ENCODE measurements around the gene PANX1. TPM values are rescaled to one million over a fixed set of nuclear protein-coding genes. Genes with fewer than 3 reads are reported as not detected.

The PANX1 gene
- total RNA-seq, 1 donor from 2014 or later, result 42.9 TPM

DNA sequence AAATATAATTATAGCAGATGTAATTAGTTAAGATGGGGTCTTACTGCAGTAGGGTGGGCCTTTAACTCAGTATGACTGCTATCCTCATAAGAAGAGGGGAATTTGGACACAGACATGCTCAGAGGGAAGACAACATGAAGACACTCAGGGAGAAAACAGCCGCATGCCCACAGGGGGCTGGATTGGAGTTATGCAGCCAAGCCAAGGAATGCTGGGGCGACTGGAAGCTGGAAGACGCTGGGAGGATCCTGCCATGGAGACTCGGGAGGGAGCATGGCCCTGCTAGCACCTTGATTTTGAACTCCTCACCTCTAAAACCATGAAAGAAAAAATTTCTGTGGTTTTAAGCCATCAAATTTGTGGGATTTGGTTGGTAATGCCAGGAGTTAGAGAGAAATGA is 40.9 kb downstream of the PANX1 start:
- H3K27ac Mint-ChIP-seq, result peak overlapping the region; percentile 13
- H3K9me3 Mint-ChIP-seq, result peaks cover 17% of the 10 kb centered on the region
- H3K4me1 Mint-ChIP-seq, result peaks cover 11% of the 10 kb centered on the region
- no peaks in the 10 kb centered on the region for H3K27me3 Mint-ChIP-seq (ENCODE audit: low read depth)
- TF ChIP-seq, protein P1, sequence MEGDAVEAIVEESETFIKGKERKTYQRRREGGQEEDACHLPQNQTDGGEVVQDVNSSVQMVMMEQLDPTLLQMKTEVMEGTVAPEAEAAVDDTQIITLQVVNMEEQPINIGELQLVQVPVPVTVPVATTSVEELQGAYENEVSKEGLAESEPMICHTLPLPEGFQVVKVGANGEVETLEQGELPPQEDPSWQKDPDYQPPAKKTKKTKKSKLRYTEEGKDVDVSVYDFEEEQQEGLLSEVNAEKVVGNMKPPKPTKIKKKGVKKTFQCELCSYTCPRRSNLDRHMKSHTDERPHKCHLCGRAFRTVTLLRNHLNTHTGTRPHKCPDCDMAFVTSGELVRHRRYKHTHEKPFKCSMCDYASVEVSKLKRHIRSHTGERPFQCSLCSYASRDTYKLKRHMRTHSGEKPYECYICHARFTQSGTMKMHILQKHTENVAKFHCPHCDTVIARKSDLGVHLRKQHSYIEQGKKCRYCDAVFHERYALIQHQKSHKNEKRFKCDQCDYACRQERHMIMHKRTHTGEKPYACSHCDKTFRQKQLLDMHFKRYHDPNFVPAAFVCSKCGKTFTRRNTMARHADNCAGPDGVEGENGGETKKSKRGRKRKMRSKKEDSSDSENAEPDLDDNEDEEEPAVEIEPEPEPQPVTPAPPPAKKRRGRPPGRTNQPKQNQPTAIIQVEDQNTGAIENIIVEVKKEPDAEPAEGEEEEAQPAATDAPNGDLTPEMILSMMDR (IDR thresholded peaks at IDR 0.05; ENCODE audit: unreplicated experiment), result no peak
- H3K36me3 Mint-ChIP-seq, result peaks cover 23% of the 10 kb centered on the region
- DNase-seq (ENCODE audit: low spot score in 2 of 2, unreplicated experiment in 2 of 2), result no peak
- no peak overlapping the region for H3K4me3 Mint-ChIP-seq

DNA sequence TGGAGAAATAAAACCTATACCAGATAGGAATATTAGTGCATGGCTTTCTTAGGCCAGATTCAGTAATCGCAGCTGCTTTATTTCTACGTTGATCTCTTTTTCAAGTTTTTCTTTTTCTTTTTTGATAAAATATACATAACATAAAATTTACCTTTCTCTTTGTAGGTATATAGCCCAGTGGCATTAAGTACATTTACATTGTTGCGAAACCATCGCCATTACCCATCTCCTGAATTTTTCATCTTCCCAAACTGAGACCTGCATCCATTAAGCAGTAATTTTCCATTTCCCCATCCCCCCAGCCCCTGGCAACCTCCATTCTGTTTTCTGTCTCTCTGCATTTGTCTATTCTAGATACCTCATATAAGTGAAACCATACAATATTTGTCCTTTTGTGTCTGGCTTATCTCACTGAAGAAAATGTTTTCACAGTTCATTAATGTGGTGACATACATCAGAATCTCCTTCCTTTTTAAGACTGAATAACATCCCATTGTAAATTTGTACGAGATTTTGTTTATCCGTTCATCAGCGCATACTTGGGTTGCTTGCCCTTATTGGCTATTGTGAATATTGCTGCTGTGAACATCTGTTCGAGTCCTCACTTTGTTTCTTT is 41.4 kb downstream of the PANX1 start:
- H3K27me3 Mint-ChIP-seq (ENCODE audit: low read depth), result no peaks in the 10 kb centered on the region
- peaks cover 11% of the 10 kb centered on the region for H3K4me1 Mint-ChIP-seq
- no peak for DNase-seq (ENCODE audit: low spot score in 2 of 2, unreplicated experiment in 2 of 2)
- TF ChIP-seq, protein P1 (IDR thresholded peaks at IDR 0.05; ENCODE audit: unreplicated experiment), result no peak
- no peak overlapping the region for H3K4me3 Mint-ChIP-seq
- H3K9me3 Mint-ChIP-seq, result peaks cover 12% of the 10 kb centered on the region
- H3K27ac Mint-ChIP-seq, result peak overlapping the region; percentile 58
- H3K36me3 Mint-ChIP-seq, result peaks cover 20% of the 10 kb centered on the region

DNA sequence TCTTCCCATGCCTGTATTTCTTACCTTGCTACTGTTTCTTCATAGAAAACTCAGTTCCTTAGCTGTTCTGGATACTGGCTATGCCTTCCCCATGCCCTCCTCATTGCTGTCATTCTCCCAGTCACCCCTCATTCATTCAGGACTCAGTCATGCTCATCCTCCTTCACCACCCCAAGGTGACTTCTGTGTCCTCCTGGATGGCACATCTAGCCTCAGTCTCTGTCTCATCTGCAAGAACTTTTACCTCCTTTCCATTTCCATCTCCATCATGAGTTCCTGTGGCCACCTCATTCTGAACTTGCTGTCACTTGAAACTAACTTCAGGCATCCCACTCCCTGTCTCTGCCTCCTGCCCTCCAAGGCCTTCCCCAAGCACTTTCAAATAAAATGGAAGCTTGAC is 42.3 kb downstream of the PANX1 start:
- Mint-ChIP-seq H3K27ac (no peak overlapping the region), H3K4me3 (no peak overlapping the region), H3K36me3 (peaks cover 18% of the 10 kb centered on the region), H3K9me3 (peaks cover 11% of the 10 kb centered on the region), H3K27me3 (ENCODE audit: low read depth) (no peaks in the 10 kb centered on the region), H3K4me1 (peaks cover 11% of the 10 kb centered on the region)
- no peak for DNase-seq (ENCODE audit: low spot score in 2 of 2, unreplicated experiment in 2 of 2)
- TF ChIP-seq, protein P1 (IDR thresholded peaks at IDR 0.05; ENCODE audit: unreplicated experiment), result no peak

DNA sequence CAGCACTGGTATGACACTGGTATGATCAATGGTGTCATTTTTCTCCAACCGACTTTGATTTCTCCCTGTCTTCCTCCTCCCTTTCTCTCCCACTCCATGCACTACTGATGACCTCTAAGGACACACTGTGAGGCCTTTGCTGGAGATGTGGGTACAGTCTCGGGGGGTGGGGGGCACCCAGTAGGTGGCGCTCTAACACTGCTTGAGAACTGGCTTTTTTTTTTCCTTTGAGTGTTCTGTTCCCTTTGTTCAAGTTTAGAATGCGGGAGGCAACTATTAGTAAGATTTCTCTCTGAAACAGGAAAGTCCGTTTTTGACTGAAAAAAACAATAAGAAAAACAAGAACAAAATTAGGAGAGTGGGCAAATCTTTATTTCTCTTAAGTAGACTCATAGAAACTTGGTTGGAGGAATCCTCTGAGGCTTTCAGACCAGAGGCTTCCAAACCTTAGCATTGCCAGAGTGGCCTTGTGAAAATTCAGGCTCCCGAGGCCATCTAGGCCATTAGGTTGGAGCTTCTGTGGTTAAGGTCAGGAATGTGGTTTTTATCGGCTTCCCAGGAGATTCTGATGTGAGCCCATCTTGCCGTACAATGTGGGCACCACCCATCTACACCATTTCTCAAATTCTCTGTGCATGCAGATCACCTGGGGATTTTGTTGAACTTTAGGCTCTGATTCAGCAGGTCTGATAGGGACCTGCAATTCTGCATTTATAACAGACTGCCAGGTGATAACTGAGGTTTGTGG is 43.2 kb downstream of the PANX1 start:
- peaks cover 4% of the 10 kb centered on the region for H3K9me3 Mint-ChIP-seq
- DNase-seq (ENCODE audit: low spot score in 2 of 2, unreplicated experiment in 2 of 2), result no peak
- no peak overlapping the region for H3K4me3 Mint-ChIP-seq
- H3K27ac Mint-ChIP-seq, result no peak overlapping the region
- no peaks in the 10 kb centered on the region for H3K27me3 Mint-ChIP-seq (ENCODE audit: low read depth)
- peaks cover 12% of the 10 kb centered on the region for H3K36me3 Mint-ChIP-seq
- TF ChIP-seq, protein P1 (IDR thresholded peaks at IDR 0.05; ENCODE audit: unreplicated experiment), result peak; percentile 34
- H3K4me1 Mint-ChIP-seq, result peaks cover 11% of the 10 kb centered on the region

DNA sequence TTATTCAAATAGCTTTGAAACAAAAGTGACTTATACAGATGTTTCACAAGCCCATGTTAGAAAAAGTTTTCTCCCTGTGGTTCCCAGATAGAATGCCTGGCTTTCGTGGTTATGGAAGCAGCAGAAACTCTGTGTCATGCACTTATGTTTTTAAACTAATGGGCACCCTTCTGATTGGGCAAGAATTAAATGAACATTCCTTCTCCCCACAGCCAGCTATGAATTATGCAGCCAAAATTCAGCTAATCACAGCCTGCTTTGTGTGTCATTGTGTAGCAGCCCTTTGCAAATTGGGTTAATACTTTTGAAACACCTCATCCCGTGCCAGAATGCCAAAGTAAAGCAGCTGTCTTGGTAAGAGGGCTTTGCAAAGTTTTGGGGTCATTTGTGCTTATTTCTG is 46.9 kb downstream of the PANX1 start:
- Mint-ChIP-seq H3K4me1 (peaks cover 3% of the 10 kb centered on the region), H3K4me3 (no peak overlapping the region), H3K27me3 (ENCODE audit: low read depth) (no peaks in the 10 kb centered on the region), H3K9me3 (no peaks in the 10 kb centered on the region), H3K36me3 (peaks cover 35% of the 10 kb centered on the region), H3K27ac (no peak overlapping the region)
- TF ChIP-seq, protein P1 (IDR thresholded peaks at IDR 0.05; ENCODE audit: unreplicated experiment), result no peak
- DNase-seq (ENCODE audit: low spot score in 2 of 2, unreplicated experiment in 2 of 2), result no peak
